ENCODE data around the gene BDP1.

GRCh38 chr5:71589903-71590302 lies 134.5 kb downstream of the BDP1 start:
- TF ChIP-seq, protein P1, sequence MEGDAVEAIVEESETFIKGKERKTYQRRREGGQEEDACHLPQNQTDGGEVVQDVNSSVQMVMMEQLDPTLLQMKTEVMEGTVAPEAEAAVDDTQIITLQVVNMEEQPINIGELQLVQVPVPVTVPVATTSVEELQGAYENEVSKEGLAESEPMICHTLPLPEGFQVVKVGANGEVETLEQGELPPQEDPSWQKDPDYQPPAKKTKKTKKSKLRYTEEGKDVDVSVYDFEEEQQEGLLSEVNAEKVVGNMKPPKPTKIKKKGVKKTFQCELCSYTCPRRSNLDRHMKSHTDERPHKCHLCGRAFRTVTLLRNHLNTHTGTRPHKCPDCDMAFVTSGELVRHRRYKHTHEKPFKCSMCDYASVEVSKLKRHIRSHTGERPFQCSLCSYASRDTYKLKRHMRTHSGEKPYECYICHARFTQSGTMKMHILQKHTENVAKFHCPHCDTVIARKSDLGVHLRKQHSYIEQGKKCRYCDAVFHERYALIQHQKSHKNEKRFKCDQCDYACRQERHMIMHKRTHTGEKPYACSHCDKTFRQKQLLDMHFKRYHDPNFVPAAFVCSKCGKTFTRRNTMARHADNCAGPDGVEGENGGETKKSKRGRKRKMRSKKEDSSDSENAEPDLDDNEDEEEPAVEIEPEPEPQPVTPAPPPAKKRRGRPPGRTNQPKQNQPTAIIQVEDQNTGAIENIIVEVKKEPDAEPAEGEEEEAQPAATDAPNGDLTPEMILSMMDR (IDR thresholded peaks at IDR 0.05) = no peak
- TF ChIP-seq EZH2 (IDR thresholded peaks at IDR 0.05) (no peak), EZH2phosphoT487 (IDR thresholded peaks at IDR 0.05) (no peak)

Measured in neural progenitor cell (in vitro differentiated cells).